Colonic mucosa (tissue), 4 donors: ENCODE results near the gene ARNT2. TPM values are rescaled to one million over a fixed set of nuclear protein-coding genes. Genes with fewer than 3 reads are reported as not detected.

Experiments used
- DNase-seq: peaks from one replicate; pipeline ENCODE4 v3.0.0-alpha.2; 2020
- H3K27ac ChIP-seq: fragments of 200-600 bp; one replicate; pipeline ENCODE4 v1.8.0; 2021
- H3K27me3 ChIP-seq: fragments of 200-600 bp; one replicate; pipeline ENCODE4 v1.8.0; 2021
- H3K36me3 ChIP-seq: fragments of 200-600 bp; one replicate; pipeline ENCODE4 v1.8.0; 2021
- H3K4me1 ChIP-seq: fragments of 200-600 bp; one replicate; pipeline ENCODE4 v1.8.0; 2021; ENCODE audit warnings: mild to moderate bottlenecking
- H3K4me3 ChIP-seq: fragments of 200-600 bp; one replicate; pipeline ENCODE4 v1.8.0; 2021
- H3K9ac ChIP-seq, 2 donors: one replicate each; pipeline ENCODE4 v1.7.0; 2013; ENCODE audit warnings: control low read depth in 2 of 2, low read depth in 2 of 2, low read length in 2 of 2
- H3K9me3 ChIP-seq: fragments of 200-600 bp; one replicate; pipeline ENCODE4 v1.8.0; 2021
- CTCF ChIP-seq: fragments of 200-600 bp; IDR thresholded peaks from one replicate; pipeline ENCODE4 v1.8.0; 2022; ENCODE audit warnings: antibody characterized with exemption, mild to moderate bottlenecking
- intact Hi-C: fragments of 100-400 bp; cut with DNase I; formaldehyde crosslinking; loops from one replicate; pipeline ENCODE4 v1.14.1; 2022
- total RNA-seq, 2 donors: library from RNA; stranded (reverse); fragmentation: NEBNext Ultra II Directional in 1 of 2; extraction: Animal tissue kit (Norgen Biotek cat#: 25700) in 1 of 2; gene quantifications; one replicate each; pipeline ENCODE4 v1.2.1, GENCODE V29; 2021
- donor health status: healthy.
- donor health status: DM: no; HTN: no; CAD: no.
- donor health status: DM: no; HTN: no; CAD: no.

Gene ARNT2
- total RNA-seq, 2 donors from 2014 or later: 1.6 to 2.7 TPM

- H3K4me3 ChIP-seq: no peak overlapping the region
- H3K9me3 ChIP-seq: no peaks in the 10 kb centered on the region
- H3K36me3 ChIP-seq: no peaks in the 10 kb centered on the region
- TF ChIP-seq CTCF: no peak
- peaks cover 15% of the 10 kb centered on the region for H3K27me3 ChIP-seq
- intact Hi-C loops: no loop called here
- H3K9ac ChIP-seq: no peak overlapping the region
- H3K27ac ChIP-seq: no peak overlapping the region
- DNase-seq: no peak
- H3K4me1 ChIP-seq: no peaks in the 10 kb centered on the region
Measured at GRCh38 chr15:80405554-80405850, 1.3 kb downstream of the ARNT2 start.

GRCh38 chr15:80405970-80406369 is 1.8 kb downstream of the ARNT2 start:
- Histone ChIP-seq H3K27ac (no peak overlapping the region), H3K4me3 (no peak overlapping the region), H3K9me3 (no peaks in the 10 kb centered on the region), H3K9ac (no peak overlapping the region), H3K36me3 (no peaks in the 10 kb centered on the region), H3K27me3 (peaks cover 15% of the 10 kb centered on the region), H3K4me1 (no peaks in the 10 kb centered on the region)
- intact Hi-C loops: no loop called here
- DNase-seq: no peak
- no peak for TF ChIP-seq CTCF

- Histone ChIP-seq H3K9me3 (no peaks in the 10 kb centered on the region), H3K27ac (no peak overlapping the region), H3K9ac (no peak overlapping the region), H3K4me1 (no peaks in the 10 kb centered on the region), H3K36me3 (no peaks in the 10 kb centered on the region), H3K27me3 (no peaks in the 10 kb centered on the region), H3K4me3 (no peak overlapping the region)
- intact Hi-C loops: no loop called here
- no peak for DNase-seq
- TF ChIP-seq CTCF: no peak
Measured at GRCh38 chr15:80411788-80412288, 7.7 kb downstream of the ARNT2 start.

GRCh38 chr15:80414546-80415357 is 10.6 kb downstream of the ARNT2 start:
- intact Hi-C loops: no loop called here
- no peak for DNase-seq
- Histone ChIP-seq H3K4me1 (no peaks in the 10 kb centered on the region), H3K27ac (no peak overlapping the region), H3K9me3 (no peaks in the 10 kb centered on the region), H3K36me3 (no peaks in the 10 kb centered on the region), H3K4me3 (no peak overlapping the region), H3K9ac (no peak overlapping the region), H3K27me3 (no peaks in the 10 kb centered on the region)
- no peak for TF ChIP-seq CTCF

GRCh38 chr15:80415358-80415670 is 11.1 kb downstream of the ARNT2 start:
- Histone ChIP-seq H3K27me3 (no peaks in the 10 kb centered on the region), H3K9me3 (no peaks in the 10 kb centered on the region), H3K9ac (no peak overlapping the region), H3K36me3 (no peaks in the 10 kb centered on the region), H3K27ac (no peak overlapping the region), H3K4me1 (no peaks in the 10 kb centered on the region), H3K4me3 (no peak overlapping the region)
- TF ChIP-seq CTCF: no peak
- intact Hi-C loops: no loop called here
- no peak for DNase-seq
